Upper lobe of right lung (tissue), 1 donor: Measurements from ENCODE around the gene TGM4. TPM values are rescaled to one million over a fixed set of nuclear protein-coding genes. Genes with fewer than 3 reads are reported as not detected.

ENCODE experiments used
- ATAC-seq: fragments of 200-7000 bp; cut with Tn5 transposase; one replicate; pipeline ENCODE4 v1.9.1; 2020; ENCODE audit warnings: mild to moderate bottlenecking, moderate library complexity
- DNase-seq: peaks from one replicate; pipeline ENCODE4 v3.0.0-alpha.2; 2020
- H3K27ac ChIP-seq: fragments of 200-600 bp; one replicate; pipeline ENCODE4 v1.8.0; 2022
- H3K27me3 ChIP-seq: fragments of 200-600 bp; one replicate; pipeline ENCODE4 v1.8.0; 2022; ENCODE audit warnings: mild to moderate bottlenecking
- H3K36me3 ChIP-seq: fragments of 200-600 bp; one replicate; pipeline ENCODE4 v1.8.0; 2022
- H3K4me1 ChIP-seq: fragments of 200-600 bp; one replicate; pipeline ENCODE4 v1.8.0; 2022
- H3K4me3 ChIP-seq: fragments of 200-600 bp; one replicate; pipeline ENCODE4 v1.8.0; 2022; ENCODE audit warnings: mild to moderate bottlenecking
- H3K9me3 ChIP-seq: fragments of 200-600 bp; one replicate; pipeline ENCODE4 v1.8.0; 2022
- CTCF ChIP-seq: fragments of 200-600 bp; IDR thresholded peaks from one replicate; pipeline ENCODE4 v1.8.0; 2022; ENCODE audit warnings: antibody characterized with exemption
- intact Hi-C: fragments of 100-400 bp; cut with DNase I; formaldehyde crosslinking; loops from one replicate; pipeline ENCODE4 v1.11.0; 2022
- total RNA-seq: library from RNA; stranded (reverse); fragmentation: NEBNext Ultra II Directional; extraction: Animal tissue kit (Norgen Biotek cat#: 25700); gene quantifications from one replicate; pipeline ENCODE4 v1.2.1, GENCODE V29; 2021
- donor health status: DM: no; HTN: yes; CAD: no; lungs with severe emphysema.

The TGM4 gene
- total RNA-seq, 1 donor from 2014 or later: not detected

- intact Hi-C loops: no loop called here
- no peak overlapping the region for H3K4me3 ChIP-seq
- no peak overlapping the region for H3K27ac ChIP-seq
- H3K36me3 ChIP-seq: peaks cover 27% of the 10 kb centered on the region
- ATAC-seq: peak; percentile 18
- no peak for DNase-seq
- peaks cover 53% of the 10 kb centered on the region for H3K4me1 ChIP-seq
- no peak for TF ChIP-seq CTCF
- no peaks in the 10 kb centered on the region for H3K9me3 ChIP-seq
- H3K27me3 ChIP-seq: no peaks in the 10 kb centered on the region
Observed at GRCh38 chr3:44958386-44958785, 84.0 kb downstream of the TGM4 start.

GRCh38 chr3:44960387-44961026 is 86.1 kb downstream of the TGM4 start:
- Histone ChIP-seq H3K9me3 (no peaks in the 10 kb centered on the region), H3K4me1 (peaks cover 52% of the 10 kb centered on the region), H3K36me3 (peaks cover 22% of the 10 kb centered on the region), H3K27ac (no peak overlapping the region), H3K4me3 (no peak overlapping the region), H3K27me3 (no peaks in the 10 kb centered on the region)
- no peak for DNase-seq
- no peak for ATAC-seq
- no peak for TF ChIP-seq CTCF
- intact Hi-C loops: no loop called here

GRCh38 chr3:44961888-44962287 is 87.5 kb downstream of the TGM4 start:
- no peaks in the 10 kb centered on the region for H3K27me3 ChIP-seq
- H3K36me3 ChIP-seq: peaks cover 22% of the 10 kb centered on the region
- TF ChIP-seq CTCF: no peak
- no peak for ATAC-seq
- H3K9me3 ChIP-seq: no peaks in the 10 kb centered on the region
- no peak overlapping the region for H3K4me3 ChIP-seq
- H3K27ac ChIP-seq: no peak overlapping the region
- H3K4me1 ChIP-seq: peaks cover 51% of the 10 kb centered on the region
- DNase-seq: no peak
- intact Hi-C loops: no loop called here

GRCh38 chr3:44962621-44963393 is 88.4 kb downstream of the TGM4 start:
- peaks cover 15% of the 10 kb centered on the region for H3K36me3 ChIP-seq
- H3K4me1 ChIP-seq: peaks cover 52% of the 10 kb centered on the region
- ATAC-seq (peak; percentile 77), DNase-seq (no peak)
- TF ChIP-seq CTCF: no peak
- H3K4me3 ChIP-seq: no peak overlapping the region
- intact Hi-C loops: no loop called here
- H3K9me3 ChIP-seq: no peaks in the 10 kb centered on the region
- H3K27ac ChIP-seq: no peak overlapping the region
- H3K27me3 ChIP-seq: no peaks in the 10 kb centered on the region

- H3K27me3 ChIP-seq: no peaks in the 10 kb centered on the region
- H3K4me3 ChIP-seq: no peak overlapping the region
- H3K27ac ChIP-seq: no peak overlapping the region
- intact Hi-C loops: no loop called here
- no peak for DNase-seq
- H3K9me3 ChIP-seq: no peaks in the 10 kb centered on the region
- H3K4me1 ChIP-seq: peaks cover 52% of the 10 kb centered on the region
- H3K36me3 ChIP-seq: peaks cover 6% of the 10 kb centered on the region
- TF ChIP-seq CTCF: no peak
- peak; percentile 3 for ATAC-seq
Observed at GRCh38 chr3:44963571-44964325, 89.3 kb downstream of the TGM4 start.

Other genes with a start within 250 kb of the TGM4 start
- gene ZNF197, start 249.6 kb upstream of the TGM4 start, total RNA-seq: 14.2 TPM
- 10.0 TPM for gene ZNF35, start 225.9 kb upstream of the TGM4 start, total RNA-seq
- 4.1 TPM for gene ZNF502, start 161.9 kb upstream of the TGM4 start, total RNA-seq
- gene ZNF501, start 145.0 kb upstream of the TGM4 start, total RNA-seq: 4.5 TPM
- gene KIAA1143, start 113.0 kb upstream of the TGM4 start, total RNA-seq: 25.2 TPM
- gene KIF15, start 112.8 kb upstream of the TGM4 start, total RNA-seq: 0.81 TPM
- gene TMEM42, start 12.7 kb upstream of the TGM4 start, total RNA-seq: 14.4 TPM
- 125 TPM for gene ZDHHC3, start 101.6 kb downstream of the TGM4 start, total RNA-seq
- gene EXOSC7, start 101.6 kb downstream of the TGM4 start, total RNA-seq: 36.2 TPM
- gene CLEC3B, start 151.7 kb downstream of the TGM4 start, total RNA-seq: 265 TPM